ENCODE data around the gene FCHSD1. TPM values are rescaled to one million over a fixed set of nuclear protein-coding genes. Genes with fewer than 3 reads are reported as not detected.

Gene FCHSD1
- polyA plus RNA-seq, 1 of the 3 experiments (the other 2 are of a cell fraction): 49.2 TPM

DNA sequence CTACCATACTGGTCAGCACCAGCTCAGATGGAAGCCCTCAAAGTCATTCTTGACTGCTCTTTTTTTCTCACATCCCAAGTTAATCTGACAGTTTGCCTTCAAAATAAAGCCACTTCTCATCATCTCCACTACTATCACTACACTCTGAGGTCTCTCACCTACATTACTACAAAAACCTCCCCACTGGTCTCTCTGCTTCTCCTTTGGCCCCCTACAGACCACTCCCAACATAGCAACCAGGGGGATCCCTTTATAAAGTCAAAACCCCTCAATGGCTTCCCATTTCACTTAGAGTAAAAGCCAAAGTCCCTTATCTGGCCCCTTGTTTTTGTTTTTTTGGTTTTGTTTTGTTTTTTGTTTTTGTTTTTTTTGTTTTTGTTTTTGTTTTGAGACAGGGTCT lies 26.2 kb upstream of the FCHSD1 start:
- CTCF ChIA-PET: interaction anchor here (0.8 to 2.9 kb wide), 4 partner anchors 8 to 201 kb away, joined by 3 to 13 read pairs (median 6); partner anchors contain the start of gene PCDH1
- POLR2A ChIA-PET: no interaction called here

GRCh38 chr5:141675672-141676071 lies 24.5 kb upstream of the FCHSD1 start:
- 97% methylated on average over 4 of the region's 4 CpGs for WGBS (ENCODE audit: low lambda C conversion rate)
- no peak for TF ChIP-seq FOSL2 (IDR thresholded peaks at IDR 0.05; ENCODE audit: borderline replicate concordance, low read depth)
- no peak for TF ChIP-seq JUND (IDR thresholded peaks at IDR 0.05)
- no peak for TF ChIP-seq RAD21 (IDR thresholded peaks at IDR 0.05; ENCODE audit: low read length)
- no peak for TF ChIP-seq EP300 (IDR thresholded peaks at IDR 0.05; ENCODE audit: borderline replicate concordance in 1 of 2, low read depth in 1 of 2, low read length in 1 of 2)
- no peak for TF ChIP-seq PBX3 (IDR thresholded peaks at IDR 0.05)
- no peak for TF ChIP-seq GATA2 (CRISPR knock-in tag; IDR thresholded peaks at IDR 0.05)
- TF ChIP-seq POLR2AphosphoS5 (IDR thresholded peaks at IDR 0.05; ENCODE audit: low read depth, low read length): no peak
- no peak for TF ChIP-seq ELF1 (IDR thresholded peaks at IDR 0.05)
- Histone ChIP-seq H3K9me3 (no peaks in the 10 kb centered on the region), H3K4me1 (ENCODE audit: control insufficient read depth in 1 of 2, insufficient read depth in 2 of 2, low read depth in 1 of 2, low read length in 1 of 2) (peaks cover 5 to 14% of the 10 kb centered on the region in 2 experiments; a peak in 2 of 4 replicates), H3K9ac (no peak overlapping the region), H3K4me2 (no peak overlapping the region), H4K20me1 (ENCODE audit: insufficient read depth) (no peaks in the 10 kb centered on the region), H3K9me2 (no peaks in the 10 kb centered on the region), H3K79me2 (ENCODE audit: insufficient read depth) (peaks cover 12% of the 10 kb centered on the region; the same call in 1 of the 2 replicates), H3K36me3 (replicated peaks in 1 of 2; ENCODE audit: control insufficient read depth in 1 of 2, insufficient read depth in 2 of 2, low read length in 1 of 2) (peaks cover 18 to 21% of the 10 kb centered on the region in 2 experiments), H3K27me3 (ENCODE audit: insufficient read depth) (no peaks in the 10 kb centered on the region), H2AFZ (ENCODE audit: low read depth) (no peak overlapping the region), H3K27ac (ENCODE audit: low read depth in 2 of 2, low read length in 1 of 2) (no peak overlapping the region), H3F3A (replicated peaks; ENCODE audit: insufficient read depth) (no peaks in the 10 kb centered on the region), H3K4me3 (ENCODE audit: low read depth in 2 of 2, low read length in 1 of 2) (no peak overlapping the region)
- ChIA-PET POLR2A (interaction anchor here (0.6 to 1.2 kb wide), 2 partner anchors 12 to 17 kb away, joined by 3 read pairs; no protein-coding TSS in a partner anchor), CTCF (interaction anchor here (1.1 to 2.9 kb wide), 3 partner anchors 11 to 56 kb away, joined by 5 to 13 read pairs (median 7); no protein-coding TSS in a partner anchor)
- DNase-seq: no peak

More for the DNA sequence above, 26.2 kb upstream of the FCHSD1 start:
- H3K9ac ChIP-seq: no peak overlapping the region
- TF ChIP-seq CTCF (IDR thresholded peaks at IDR 0.05): peak; percentile 40
- TF ChIP-seq TCF12 (IDR thresholded peaks at IDR 0.05): no peak
- 0 out of 2 replicates have a peak, but pooled peaks have one; percentile 7 for TF ChIP-seq RAD21 (IDR thresholded peaks at IDR 0.05; ENCODE audit: low read length)
- DNase-seq: peak; percentile 72
- H2AFZ ChIP-seq (ENCODE audit: low read depth): no peak overlapping the region
- H3K27ac ChIP-seq (ENCODE audit: low read depth in 2 of 2, low read length in 1 of 2): no peak overlapping the region
- peaks cover 8% of the 10 kb centered on the region for H3F3A ChIP-seq (replicated peaks; ENCODE audit: insufficient read depth)
- H4K20me1 ChIP-seq (ENCODE audit: insufficient read depth): no peaks in the 10 kb centered on the region
- H3K79me2 ChIP-seq (ENCODE audit: insufficient read depth): peaks cover 20% of the 10 kb centered on the region; the same call in 1 of the 2 replicates
- H3K4me2 ChIP-seq: no peak overlapping the region
- peak overlapping the region in 1 of 2 experiments; percentile 23; a peak in 1 of 4 replicates for H3K4me3 ChIP-seq (ENCODE audit: low read depth in 2 of 2, low read length in 1 of 2)
- peaks cover 15 to 23% of the 10 kb centered on the region in 2 experiments; a peak in 2 of 4 replicates for H3K4me1 ChIP-seq (ENCODE audit: control insufficient read depth in 1 of 2, insufficient read depth in 2 of 2, low read depth in 1 of 2, low read length in 1 of 2)
- no peaks in the 10 kb centered on the region for H3K9me2 ChIP-seq
- H3K36me3 ChIP-seq (replicated peaks in 1 of 2; ENCODE audit: control insufficient read depth in 1 of 2, insufficient read depth in 2 of 2, low read length in 1 of 2): peaks cover 14 to 18% of the 10 kb centered on the region in 2 experiments
- H3K9me3 ChIP-seq: no peaks in the 10 kb centered on the region
- no peaks in the 10 kb centered on the region for H3K27me3 ChIP-seq (ENCODE audit: insufficient read depth)
